ENCODE results near the gene SIVA1.

Gene SIVA1

GRCh38 chr14:104771374-104771773 is 18.4 kb downstream of the SIVA1 start:
- DNase-seq (ENCODE audit: low read depth) = no peak

GRCh38 chr14:104771918-104772706 is 19.2 kb downstream of the SIVA1 start:
- DNase-seq (ENCODE audit: low read depth) = no peak

- no peak for DNase-seq (ENCODE audit: low read depth)
These were observed 20.0 kb downstream of the SIVA1 start for GRCh38 chr14:104772707-104773504.

DNA sequence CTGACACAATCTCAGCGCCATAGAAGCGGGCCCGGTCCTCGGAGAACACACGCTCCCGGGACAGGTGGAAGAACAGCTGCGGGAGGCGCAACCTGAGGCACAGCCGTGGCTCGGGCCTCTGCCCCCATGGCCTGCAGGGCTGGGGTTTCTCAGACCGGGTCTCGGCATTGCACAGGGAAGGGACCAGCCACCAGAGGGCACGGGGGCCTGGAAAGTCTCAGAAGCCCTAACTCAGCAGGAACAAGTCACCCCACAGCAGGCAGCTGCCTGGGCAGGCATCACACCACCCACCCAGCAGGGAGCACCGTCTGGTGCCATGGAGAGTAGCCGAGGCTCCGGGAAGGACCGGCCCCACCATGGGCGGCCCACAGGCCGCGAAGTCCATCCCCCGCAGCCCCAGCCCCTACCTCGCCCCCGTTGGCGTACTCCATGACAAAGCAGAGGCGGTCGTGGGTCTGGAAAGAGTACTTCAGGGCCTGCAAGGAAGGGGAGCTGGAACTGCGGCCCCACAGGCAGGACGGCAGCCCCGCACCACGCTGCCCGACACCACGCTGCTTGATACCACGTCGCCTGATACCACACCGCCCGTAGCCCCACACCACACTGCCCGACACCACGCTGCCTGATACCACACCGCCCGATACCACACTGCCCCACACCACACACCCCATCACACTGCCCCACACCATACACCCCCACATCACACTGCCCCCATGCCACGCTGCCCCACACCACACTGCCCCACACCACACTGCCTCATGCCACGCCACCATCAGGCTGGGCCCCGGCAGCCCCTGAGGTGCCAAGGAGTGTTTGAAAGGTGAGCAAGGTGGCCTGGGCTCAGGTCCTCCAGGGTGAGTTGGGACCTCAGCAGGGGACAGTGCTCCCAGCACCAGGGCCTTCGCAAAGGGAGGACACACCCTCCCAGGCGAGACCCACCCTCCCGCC is 20.8 kb downstream of the SIVA1 start:
- DNase-seq (ENCODE audit: low read depth) = no peak

- no peak for DNase-seq (ENCODE audit: low read depth)
These were observed 21.6 kb downstream of the SIVA1 start for GRCh38 chr14:104774453-104775072.

GRCh38 chr14:104775073-104775489 is 22.1 kb downstream of the SIVA1 start:
- DNase-seq (ENCODE audit: low read depth) = no peak

DNA sequence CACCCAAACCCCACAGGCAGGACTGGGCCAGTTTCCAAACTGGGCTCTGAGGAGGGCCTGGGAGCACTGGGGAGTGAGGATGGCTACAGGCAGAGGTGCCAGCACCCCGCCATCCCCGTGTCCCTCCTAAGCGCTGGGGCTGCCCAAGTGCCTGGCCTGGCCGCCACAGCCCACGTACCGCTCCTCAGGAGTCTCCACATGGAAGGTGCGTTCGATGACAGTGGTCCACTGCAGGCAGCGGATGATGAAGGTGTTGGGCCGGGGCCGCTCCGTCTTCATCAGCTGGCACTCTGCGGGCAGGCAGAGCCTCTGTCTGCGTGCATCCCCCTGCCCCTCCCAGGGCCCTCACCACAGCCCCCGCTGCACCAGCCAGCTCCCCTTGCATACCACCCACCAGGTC is 23.5 kb downstream of the SIVA1 start:
- DNase-seq (ENCODE audit: low read depth) = no peak

GRCh38 chr14:104776961-104777807 is 24.2 kb downstream of the SIVA1 start:
- DNase-seq (ENCODE audit: low read depth) = no peak

DNA sequence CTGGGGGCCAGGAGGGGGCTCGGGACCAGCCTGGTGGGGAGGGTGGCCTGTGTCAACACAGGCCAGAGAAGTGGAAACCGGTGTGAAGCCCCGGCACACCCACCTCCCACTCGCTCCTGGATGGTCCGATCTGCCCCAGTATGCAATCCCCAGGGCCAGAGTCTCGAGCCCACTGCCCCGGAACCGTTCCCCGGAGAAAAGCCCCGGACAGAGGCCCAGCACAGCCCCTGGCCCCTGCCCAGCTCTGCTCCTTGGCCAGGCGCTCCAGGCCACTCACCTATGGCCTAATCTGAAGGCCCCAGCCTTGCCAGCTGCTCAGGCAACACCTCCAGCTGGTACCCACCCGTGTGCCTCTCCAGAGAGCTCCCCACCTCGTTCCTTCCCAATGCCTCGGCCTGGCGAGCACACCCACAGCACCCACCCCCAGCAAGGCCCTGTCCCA is 24.9 kb downstream of the SIVA1 start:
- DNase-seq (ENCODE audit: low read depth) = no peak

DNA sequence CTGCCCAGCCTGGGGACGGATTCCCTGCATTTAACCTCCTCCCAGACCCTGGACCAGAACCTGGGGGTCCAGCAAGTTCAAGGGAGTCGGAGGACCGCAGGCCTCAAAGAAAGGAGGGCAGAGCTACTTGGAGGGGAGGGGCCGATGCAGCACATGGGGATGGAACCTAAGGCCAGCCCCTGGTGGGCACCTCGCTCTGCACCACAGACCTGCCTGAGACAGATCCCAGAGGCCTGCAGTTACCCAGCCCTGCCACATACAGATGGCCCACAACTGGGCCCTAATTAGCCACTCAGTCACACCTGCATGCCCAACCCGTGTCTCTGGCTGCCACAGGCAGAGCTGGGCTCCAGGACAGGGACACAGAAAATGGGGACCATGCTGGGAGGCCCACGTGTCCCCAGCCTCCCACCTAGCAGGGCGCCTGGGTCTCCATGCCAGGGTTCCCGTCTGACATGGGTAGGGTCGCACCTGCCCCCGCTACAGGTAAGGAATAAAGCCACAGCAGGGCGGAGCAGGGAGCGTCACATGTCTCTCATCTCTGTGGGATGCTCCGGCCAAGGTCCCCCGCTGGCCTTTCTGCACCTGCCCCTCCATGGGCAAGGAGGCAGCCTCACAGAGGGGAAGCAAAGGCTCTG is 25.9 kb downstream of the SIVA1 start:
- no peak for DNase-seq (ENCODE audit: low read depth)

GRCh38 chr14:104779776-104780512 is 27.0 kb downstream of the SIVA1 start:
- DNase-seq (ENCODE audit: low read depth) = no peak

DNA sequence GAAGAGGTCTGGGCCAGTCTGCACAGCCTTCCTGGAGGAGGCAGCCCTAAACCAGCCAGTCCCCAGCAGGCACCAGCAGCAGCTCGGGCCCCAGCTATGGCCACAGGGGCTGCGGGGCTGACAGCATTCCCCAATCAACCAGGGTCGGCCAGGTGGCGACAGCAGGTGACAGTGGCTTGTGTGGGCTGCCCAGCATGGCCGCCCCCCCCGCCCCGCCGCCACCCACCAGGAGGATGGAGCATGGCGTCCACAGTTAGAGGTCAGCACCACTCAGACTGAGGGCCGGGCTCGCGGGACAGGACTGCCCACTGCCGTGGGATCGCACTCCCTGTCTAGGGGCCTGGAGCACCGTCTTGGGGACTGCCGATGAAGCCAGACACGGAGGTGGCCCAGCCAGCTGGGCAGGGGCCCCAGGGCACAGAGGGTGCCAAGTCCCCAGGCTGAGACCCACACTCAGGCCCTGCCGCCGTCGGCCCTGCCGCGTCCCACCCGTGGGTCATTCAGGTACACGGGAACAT is 27.6 kb downstream of the SIVA1 start:
- DNase-seq (ENCODE audit: low read depth) = no peak

GRCh38 chr14:104781271-104782077 is 28.5 kb downstream of the SIVA1 start:
- DNase-seq (ENCODE audit: low read depth) = no peak

DNA sequence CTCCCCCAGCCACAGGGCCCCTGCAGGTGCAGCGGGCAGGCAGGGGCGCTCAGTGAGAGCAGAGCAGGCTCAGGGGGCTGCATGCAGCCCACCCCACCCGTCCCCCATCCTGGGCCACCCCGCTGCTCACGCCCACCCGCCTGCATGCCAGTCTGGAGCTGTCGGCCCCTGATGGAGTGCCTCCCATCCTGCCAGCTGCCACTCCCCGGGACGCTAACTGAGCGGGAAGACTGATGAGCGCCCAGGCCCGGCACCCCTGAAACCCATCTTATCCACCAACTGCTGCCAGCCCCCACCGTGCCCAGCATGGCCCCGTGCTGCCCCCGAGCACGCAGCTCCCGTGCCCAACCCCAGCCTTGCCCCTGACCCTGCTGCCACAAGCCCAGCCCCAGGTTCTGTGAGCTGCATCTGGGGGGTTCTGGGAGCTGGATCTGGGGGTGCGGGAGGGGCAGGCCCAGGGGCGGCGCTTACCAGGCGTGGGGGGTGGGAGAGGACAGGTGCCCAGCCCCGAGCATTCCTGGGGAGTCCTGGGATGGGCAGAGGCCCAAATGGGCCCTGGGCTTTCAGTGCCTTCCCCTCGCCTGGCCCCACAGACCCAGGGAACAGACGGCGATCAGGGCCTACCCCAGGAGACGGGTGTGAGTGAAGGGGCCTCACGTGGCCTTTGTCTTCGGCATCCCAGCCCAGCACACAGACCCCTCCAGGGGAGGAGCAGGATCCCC is 29.3 kb downstream of the SIVA1 start:
- DNase-seq (ENCODE audit: low read depth) = no peak

- no peak for DNase-seq (ENCODE audit: low read depth)
These were observed 29.8 kb downstream of the SIVA1 start for GRCh38 chr14:104782808-104783139.

- no peak for DNase-seq (ENCODE audit: low read depth)
These were observed 30.7 kb downstream of the SIVA1 start for GRCh38 chr14:104783484-104784217.

DNA sequence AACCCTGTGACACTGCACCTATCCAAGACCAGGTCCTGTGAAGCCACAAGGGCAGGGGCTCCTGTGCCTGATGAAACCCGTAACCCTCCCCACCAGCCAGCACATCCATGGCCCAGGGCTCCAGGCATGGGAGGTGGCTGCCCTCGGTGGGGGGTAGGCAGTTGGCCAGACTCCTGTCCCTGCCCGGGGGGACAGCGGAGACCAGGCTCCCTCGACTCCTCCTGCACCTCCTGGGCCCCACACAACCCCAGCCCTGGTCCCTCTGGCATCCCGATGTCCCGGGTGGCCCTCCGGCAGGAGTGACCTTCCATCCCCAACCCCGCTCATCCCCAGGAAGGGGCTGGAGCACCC is 31.2 kb downstream of the SIVA1 start:
- DNase-seq (ENCODE audit: low read depth) = no peak

Data from non-pigmented ciliary epithelial cell (primary cell).